Activated T-cell treated with anti-CD3 and anti-CD28 coated beads, Interleukin-2, amount 50 U/mL, for 4 hours (primary cell): ENCODE results near the gene DRG2. TPM values are rescaled to one million over a fixed set of nuclear protein-coding genes. Genes with fewer than 3 reads are reported as not detected.
A peak's percentile ranks its signal among the peaks of the same experiment; 100 is the strongest.

Experiments
- ATAC-seq, 2 donors: fragments of 200-7000 bp; cut with Tn5 transposase; one replicate each; pipeline ENCODE4 v1.10.0; 2021
- DNase-seq: peaks from one replicate; pipeline ENCODE4 v3.0.0-alpha.2; 2020
- H3K27me3 Mint-ChIP-seq: one replicate; pipeline ENCODE4 v1.8.0; 2021; ENCODE audit warnings: low read depth, mixed read lengths
- H3K36me3 Mint-ChIP-seq: one replicate; pipeline ENCODE4 v1.8.0; 2022; ENCODE audit warnings: mixed read lengths; ENCODE audit not compliant: insufficient read depth
- H3K4me1 Mint-ChIP-seq: one replicate; pipeline ENCODE4 v1.8.0; 2021; ENCODE audit warnings: low read depth, mixed read lengths
- H3K4me3 Mint-ChIP-seq: one replicate; pipeline ENCODE4 v1.8.0; 2021; ENCODE audit warnings: mild to moderate bottlenecking, moderate library complexity, mixed read lengths
- H3K9me3 Mint-ChIP-seq: one replicate; pipeline ENCODE4 v1.8.0; 2021; ENCODE audit warnings: mixed read lengths
- total RNA-seq, 3 donors: library from RNA; stranded (reverse); gene quantifications; one replicate each; pipeline ENCODE4 v1.2.1, GENCODE V29; 2021

The DRG2 gene, protein sequence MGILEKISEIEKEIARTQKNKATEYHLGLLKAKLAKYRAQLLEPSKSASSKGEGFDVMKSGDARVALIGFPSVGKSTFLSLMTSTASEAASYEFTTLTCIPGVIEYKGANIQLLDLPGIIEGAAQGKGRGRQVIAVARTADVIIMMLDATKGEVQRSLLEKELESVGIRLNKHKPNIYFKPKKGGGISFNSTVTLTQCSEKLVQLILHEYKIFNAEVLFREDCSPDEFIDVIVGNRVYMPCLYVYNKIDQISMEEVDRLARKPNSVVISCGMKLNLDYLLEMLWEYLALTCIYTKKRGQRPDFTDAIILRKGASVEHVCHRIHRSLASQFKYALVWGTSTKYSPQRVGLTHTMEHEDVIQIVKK
- total RNA-seq = 10 to 100 TPM; 68.5 to 72.0 (median 70.6) TPM

DNA sequence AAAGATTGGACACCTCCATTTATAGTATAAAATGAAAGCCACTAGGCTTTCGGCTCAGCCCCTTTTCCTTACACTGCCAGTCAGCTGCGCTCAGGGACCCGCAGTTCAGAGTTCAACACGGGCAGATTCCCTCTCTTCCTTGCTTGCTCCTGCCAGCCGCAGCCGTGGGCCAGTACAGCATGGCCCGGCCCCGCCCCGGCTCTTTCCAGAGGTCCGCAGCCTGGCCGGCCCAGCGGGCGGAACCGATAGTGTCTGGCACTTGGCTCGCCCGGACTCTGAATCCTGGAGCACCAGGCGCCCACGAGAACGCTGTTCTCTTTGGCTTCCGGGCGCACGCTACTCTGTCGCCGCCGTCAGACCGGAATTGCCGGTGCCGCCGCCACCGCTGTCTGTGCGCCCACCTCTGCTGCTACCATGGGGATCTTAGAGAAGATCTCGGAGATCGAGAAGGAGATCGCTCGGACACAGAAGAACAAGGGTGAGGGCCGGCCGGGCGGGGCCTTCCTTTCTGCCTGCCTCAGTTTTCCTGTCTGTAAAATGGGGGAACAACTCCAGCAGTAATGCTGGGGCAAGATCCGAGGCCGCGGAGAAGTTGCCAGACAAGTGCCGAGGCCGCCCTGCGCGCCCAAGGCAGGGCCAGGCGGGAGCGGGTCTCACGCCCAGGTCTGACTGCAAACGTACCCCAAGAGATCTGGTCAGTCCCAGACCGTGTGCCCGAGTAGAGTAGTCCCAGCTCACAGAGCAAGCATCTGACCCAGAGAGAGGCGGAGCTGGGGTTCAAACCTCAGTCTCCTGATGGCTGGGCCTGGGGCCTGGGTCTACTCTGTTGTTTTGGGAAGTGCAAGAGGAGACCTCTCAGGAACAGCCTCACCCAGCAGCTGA is at the start of gene DRG2:
Gene DRG2, plus strand, starts transcription at position 339 of the 882 bp plus-strand sequence. Its CDS starts 76 bp downstream, at position 415.
- peaks cover 26% of the 10 kb centered on the region for H3K4me1 Mint-ChIP-seq
- peaks cover 13% of the 10 kb centered on the region for H3K36me3 Mint-ChIP-seq
- H3K4me3 Mint-ChIP-seq = peak within 1 kb of the TSS; percentile 99
- no peaks in the 10 kb centered on the region for H3K9me3 Mint-ChIP-seq
- peak; percentile 96 for ATAC-seq
- H3K27me3 Mint-ChIP-seq = no peaks in the 10 kb centered on the region
- peak; percentile 86 for DNase-seq

DNA sequence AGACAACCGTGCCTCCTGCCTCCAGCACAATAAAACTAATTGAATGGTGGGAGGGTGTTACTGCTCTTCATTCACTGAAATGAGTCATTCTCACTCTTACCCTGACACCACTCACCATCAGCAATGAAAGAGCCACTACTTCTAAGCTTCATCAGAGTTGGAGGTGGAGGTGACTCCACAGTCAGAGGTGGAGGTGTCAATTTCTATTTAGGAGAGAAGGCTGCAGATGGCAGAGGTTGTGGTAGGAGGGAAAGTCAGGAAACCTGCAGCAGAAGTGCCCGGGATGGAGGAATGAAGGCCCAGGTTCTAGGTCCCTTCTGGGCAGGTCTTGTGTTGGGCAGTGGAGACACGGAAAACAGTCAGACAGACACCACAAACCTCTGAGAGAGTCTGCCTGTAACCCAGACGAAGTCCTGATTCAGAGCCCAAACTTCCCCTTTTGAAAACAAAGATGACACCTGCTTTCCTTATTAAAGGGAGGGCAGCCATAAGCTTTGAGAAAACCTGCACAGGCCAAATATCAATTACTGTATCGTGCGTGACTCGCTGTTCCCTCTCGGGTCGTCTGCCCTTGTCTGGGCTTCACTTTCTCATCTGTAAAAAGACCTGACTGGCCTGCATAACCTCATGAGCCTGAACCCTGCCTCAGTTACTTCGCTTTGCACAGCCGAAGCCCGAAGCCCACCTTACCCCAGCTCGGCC is 49.4 kb upstream of the DRG2 start:
- H3K9me3 Mint-ChIP-seq = no peaks in the 10 kb centered on the region
- ATAC-seq = peak; percentile 52 to 54
- peak overlapping the region; percentile 91 for H3K4me3 Mint-ChIP-seq
- peaks cover 46% of the 10 kb centered on the region for H3K4me1 Mint-ChIP-seq
- DNase-seq = no peak
- H3K36me3 Mint-ChIP-seq = no peaks in the 10 kb centered on the region
- no peaks in the 10 kb centered on the region for H3K27me3 Mint-ChIP-seq

DNA sequence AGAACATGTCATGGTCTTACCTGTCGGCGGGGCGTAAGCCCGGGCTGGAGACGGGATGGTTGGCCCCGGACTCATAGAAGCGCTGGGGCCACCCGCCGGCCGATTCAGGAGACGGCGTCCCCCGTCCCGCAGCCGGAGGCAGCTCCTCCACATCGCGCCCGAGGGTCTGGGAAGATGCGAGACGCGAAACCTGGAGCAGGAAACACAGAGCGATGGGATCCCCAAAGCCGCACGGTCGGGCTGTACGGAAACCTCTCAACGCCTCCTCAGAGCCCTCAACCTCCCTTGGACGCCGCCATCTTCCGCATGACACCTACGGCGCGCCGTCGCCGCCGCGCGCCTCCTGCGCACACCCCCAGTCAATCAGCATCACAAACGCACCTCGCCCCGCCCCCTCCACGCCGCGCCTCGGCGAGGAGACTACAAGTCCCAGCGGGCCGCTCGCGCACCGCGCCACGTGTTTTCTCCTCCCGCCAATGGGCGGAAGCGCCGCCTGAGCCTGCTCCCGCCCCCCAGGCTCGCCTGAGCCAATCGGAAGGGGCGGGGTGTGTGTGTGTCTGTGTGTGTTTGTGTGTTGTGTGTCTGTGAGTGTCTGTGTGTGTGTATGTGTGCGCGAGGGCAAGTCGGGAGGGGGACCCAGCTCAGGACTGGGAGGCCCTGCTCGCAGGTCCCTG is 48.8 kb upstream of the DRG2 start, which contains the start of the genes ATPAF2 and GID4:
Gene ATPAF2, minus strand, starts transcription at position 308 of the 674 bp plus-strand sequence. Its CDS starts 155 bp downstream, at position 153.
Gene GID4, plus strand, starts transcription at position 548 of the 674 bp plus-strand sequence. Its CDS starts 57 bp downstream, at position 605.
- Mint-ChIP-seq H3K4me1 (peaks cover 43% of the 10 kb centered on the region), H3K9me3 (no peaks in the 10 kb centered on the region), H3K27me3 (no peaks in the 10 kb centered on the region), H3K36me3 (no peaks in the 10 kb centered on the region), H3K4me3 (peak within 1 kb of the TSS; percentile 92)
- DNase-seq = peak; percentile 99
- ATAC-seq = peak; percentile 88

DNA sequence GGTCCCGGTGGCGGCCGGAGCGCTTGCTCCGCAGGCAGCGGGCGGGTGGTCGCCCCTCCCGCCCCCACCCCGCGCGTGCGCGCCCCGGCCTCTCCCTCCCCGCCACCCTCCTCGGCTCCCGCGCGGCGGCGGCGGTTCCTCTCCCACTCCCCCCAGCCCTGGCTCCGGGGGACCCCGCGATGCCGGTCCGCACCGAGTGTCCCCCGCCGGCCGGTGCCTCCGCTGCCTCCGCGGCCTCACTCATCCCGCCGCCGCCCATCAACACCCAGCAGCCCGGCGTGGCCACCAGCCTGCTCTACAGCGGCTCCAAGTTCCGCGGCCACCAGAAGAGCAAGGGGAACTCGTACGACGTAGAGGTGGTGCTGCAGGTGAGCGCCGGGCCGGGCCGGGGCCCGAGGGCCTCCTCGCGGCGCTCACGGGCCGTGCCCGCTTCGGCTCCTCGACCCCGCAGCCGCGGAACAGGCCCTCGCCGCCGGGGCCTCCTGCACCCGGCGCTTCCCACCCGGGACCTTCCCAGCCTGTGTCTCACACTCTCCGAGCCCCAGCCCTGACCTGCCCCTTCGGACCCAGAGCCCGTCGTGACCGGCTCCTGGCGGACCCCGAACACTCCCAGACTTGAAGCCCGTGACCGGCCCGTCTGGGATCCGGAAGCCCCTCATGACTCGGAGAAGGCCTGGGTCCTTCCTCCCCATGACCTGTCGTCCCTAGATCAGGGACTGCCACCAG is 48.0 kb upstream of the DRG2 start:
- peak; percentile 35 to 39 for ATAC-seq
- Mint-ChIP-seq H3K27me3 (no peaks in the 10 kb centered on the region), H3K4me3 (peak overlapping the region; percentile 92), H3K4me1 (peaks cover 43% of the 10 kb centered on the region), H3K36me3 (no peaks in the 10 kb centered on the region), H3K9me3 (no peaks in the 10 kb centered on the region)
- DNase-seq = no peak

DNA sequence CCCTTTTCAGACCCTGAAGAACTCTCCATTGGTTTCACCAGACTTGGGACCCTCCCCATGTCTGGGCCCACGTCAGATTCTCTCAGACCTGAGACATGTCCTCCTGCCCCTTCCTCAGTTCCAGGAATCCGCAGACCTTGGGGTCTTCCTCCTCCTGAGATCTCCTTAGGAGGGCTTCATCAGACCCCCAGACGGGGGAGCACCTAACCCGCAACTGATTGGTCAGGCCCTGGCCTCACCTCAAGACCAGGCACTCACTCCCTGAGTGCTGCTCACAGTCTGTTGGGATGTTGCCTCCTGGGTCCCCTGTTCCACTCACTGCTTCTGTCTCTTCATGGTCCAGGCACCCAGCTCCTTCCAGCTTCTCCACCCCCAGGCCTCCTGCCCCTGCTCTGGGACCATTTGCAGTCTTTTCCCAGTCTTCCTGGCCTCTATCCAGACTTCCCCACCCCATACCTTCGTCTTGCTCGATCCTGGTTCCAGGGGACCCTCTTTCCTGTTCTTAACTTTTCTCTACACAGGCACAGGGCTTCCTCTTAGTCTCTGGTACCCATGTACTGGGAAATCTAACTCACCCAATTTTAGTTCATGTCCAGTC is 47.4 kb upstream of the DRG2 start:
- DNase-seq (no peak), ATAC-seq (no peak)
- Mint-ChIP-seq H3K36me3 (no peaks in the 10 kb centered on the region), H3K9me3 (no peaks in the 10 kb centered on the region), H3K27me3 (no peaks in the 10 kb centered on the region), H3K4me1 (peaks cover 43% of the 10 kb centered on the region), H3K4me3 (peak overlapping the region; percentile 92)

DNA sequence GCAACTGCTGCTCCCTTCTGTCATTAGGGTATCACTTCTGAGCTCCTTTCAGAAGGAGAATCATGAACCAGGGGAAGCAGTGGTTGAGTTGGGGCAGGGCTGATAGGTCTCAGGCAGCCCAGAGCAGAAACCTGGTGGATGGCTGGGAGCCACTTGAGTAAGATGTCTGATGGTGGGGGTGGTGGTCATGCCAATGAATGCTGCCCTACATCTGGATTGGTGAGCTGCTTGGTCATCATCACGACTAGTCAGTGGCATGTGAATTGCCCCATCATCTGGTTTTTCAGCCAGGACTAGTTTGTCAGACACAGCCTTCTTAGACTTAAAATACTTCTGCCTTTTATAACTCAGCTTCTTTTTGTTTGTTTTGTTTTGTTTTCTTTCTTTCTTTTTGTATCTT is 46.0 kb upstream of the DRG2 start:
- ATAC-seq = no peak
- Mint-ChIP-seq H3K27me3 (no peaks in the 10 kb centered on the region), H3K36me3 (no peaks in the 10 kb centered on the region), H3K4me1 (peaks cover 40% of the 10 kb centered on the region), H3K9me3 (no peaks in the 10 kb centered on the region), H3K4me3 (peak overlapping the region; percentile 92)
- no peak for DNase-seq

DNA sequence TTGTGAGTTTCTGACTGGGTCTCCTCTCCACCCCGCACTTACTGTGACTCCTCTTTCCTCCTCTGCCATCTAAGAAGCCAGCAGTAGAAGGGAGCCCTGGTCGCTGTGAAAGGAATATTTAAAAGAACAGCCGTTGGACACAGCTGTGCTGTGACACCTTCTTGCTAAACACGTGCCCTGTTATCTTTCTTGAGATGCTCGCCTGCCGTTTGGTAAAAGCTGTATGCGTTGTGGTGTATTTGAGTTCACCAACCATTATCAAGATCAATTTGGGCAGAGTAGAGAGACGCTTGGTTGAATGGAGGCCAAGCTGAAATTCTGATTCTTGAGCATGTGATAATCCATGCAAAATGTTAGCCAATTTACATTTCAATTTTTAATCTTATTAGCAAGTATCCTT is 44.8 kb upstream of the DRG2 start:
- Mint-ChIP-seq H3K4me3 (no peak overlapping the region), H3K36me3 (peaks cover 4% of the 10 kb centered on the region), H3K4me1 (peaks cover 30% of the 10 kb centered on the region), H3K27me3 (no peaks in the 10 kb centered on the region), H3K9me3 (no peaks in the 10 kb centered on the region)
- ATAC-seq (no peak), DNase-seq (no peak)

DNA sequence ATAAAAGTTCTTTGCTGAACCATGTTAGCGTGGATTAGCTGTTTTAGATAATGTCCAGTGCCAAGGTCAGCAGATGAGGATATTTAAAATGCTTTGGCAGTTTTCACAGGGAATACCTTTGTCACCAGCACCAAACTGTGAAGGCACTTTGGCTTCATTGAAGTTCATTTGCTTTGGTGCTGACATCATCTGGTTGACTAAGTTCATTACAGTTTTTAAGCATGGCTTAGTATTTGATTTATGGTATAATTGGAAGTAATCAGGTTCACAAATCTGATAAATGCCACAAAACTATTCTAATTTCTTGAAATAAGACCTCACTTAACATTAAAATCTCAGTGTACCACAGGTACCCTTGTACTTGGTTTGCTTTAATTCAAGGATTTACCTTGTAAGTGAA is 44.3 kb upstream of the DRG2 start:
- Mint-ChIP-seq H3K4me1 (peaks cover 26% of the 10 kb centered on the region), H3K4me3 (no peak overlapping the region), H3K27me3 (no peaks in the 10 kb centered on the region), H3K9me3 (no peaks in the 10 kb centered on the region), H3K36me3 (peaks cover 4% of the 10 kb centered on the region)
- no peak for DNase-seq
- no peak for ATAC-seq

DNA sequence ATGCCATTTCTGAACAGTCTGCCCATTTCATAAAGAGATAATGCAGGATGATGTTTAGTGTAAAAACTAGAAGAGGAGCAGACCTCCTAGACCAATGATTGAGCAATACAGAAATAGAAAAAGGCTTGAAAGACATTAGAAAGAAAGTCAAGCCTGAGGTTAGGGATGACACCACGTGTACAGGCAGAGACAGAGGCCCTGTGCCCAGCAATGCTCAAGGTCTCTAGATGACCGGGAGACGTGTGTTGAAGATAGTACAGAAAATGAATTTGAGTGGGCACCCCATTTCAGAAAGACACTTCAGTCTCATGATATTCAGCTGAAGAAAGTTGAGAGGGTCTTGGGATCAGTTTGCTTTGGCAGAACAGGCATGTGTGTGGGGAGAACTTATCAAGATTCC is 43.1 kb upstream of the DRG2 start:
- peaks cover 23% of the 10 kb centered on the region for H3K4me1 Mint-ChIP-seq
- H3K9me3 Mint-ChIP-seq = no peaks in the 10 kb centered on the region
- H3K4me3 Mint-ChIP-seq = no peak overlapping the region
- DNase-seq (no peak), ATAC-seq (no peak)
- H3K27me3 Mint-ChIP-seq = no peaks in the 10 kb centered on the region
- peaks cover 6% of the 10 kb centered on the region for H3K36me3 Mint-ChIP-seq

DNA sequence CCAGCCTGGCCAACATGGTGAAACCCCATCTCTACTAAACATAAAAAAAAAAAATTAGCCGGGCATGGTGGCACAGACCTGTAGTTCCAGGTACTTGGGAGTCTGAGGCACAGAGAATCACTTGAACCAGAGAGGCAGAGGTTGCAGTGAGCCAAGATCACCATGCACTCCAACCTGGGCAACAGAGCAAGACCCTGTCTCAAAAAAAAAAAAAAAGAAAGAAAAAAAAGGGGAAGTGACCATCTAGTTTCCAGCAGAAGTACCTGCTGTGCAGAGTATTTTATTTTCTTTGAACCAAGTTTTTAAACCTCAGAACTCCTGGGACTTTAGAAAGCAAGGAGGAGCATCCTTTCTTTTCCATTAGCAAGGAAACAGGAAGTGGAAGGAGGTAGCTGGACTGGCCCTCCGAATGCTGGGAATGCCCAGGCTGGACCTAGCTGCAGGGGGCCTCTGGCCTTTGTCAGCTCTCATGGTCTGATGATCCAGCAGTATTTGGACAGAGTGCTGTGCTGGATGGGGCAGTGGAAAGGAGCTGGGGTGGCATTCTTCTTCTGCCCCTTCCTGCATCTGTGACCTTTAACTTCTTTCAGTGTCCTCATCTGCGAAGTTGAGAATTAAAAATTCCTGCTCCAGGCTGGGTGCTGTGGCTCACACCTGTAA is 41.9 kb upstream of the DRG2 start:
- Mint-ChIP-seq H3K4me3 (no peak overlapping the region), H3K36me3 (peaks cover 6% of the 10 kb centered on the region), H3K27me3 (no peaks in the 10 kb centered on the region), H3K4me1 (peaks cover 15% of the 10 kb centered on the region), H3K9me3 (no peaks in the 10 kb centered on the region)
- ATAC-seq = no peak
- DNase-seq = no peak

DNA sequence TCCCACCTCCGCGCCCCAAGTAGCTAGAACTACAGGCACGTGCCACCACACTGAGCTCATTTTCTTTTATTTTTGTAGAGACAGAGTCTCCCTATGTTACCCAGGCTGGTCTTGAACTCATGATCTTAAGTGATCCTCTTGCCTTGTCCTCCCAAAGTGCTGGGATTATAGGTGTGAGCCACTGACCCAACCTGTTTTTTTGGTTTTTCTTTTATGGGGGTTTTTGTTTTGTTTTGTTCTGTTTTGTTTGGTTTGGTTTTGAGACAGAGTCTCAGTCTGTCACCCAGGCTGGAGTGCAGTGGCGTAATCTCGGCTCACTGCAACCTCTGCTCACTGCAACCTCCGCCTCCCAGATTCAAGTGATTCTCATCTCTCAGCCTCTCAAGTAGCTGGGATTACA is 32.2 kb upstream of the DRG2 start:
- DNase-seq = no peak
- Mint-ChIP-seq H3K4me1 (no peaks in the 10 kb centered on the region), H3K9me3 (no peaks in the 10 kb centered on the region), H3K4me3 (no peak overlapping the region), H3K27me3 (no peaks in the 10 kb centered on the region), H3K36me3 (peaks cover 29% of the 10 kb centered on the region)
- ATAC-seq = no peak

DNA sequence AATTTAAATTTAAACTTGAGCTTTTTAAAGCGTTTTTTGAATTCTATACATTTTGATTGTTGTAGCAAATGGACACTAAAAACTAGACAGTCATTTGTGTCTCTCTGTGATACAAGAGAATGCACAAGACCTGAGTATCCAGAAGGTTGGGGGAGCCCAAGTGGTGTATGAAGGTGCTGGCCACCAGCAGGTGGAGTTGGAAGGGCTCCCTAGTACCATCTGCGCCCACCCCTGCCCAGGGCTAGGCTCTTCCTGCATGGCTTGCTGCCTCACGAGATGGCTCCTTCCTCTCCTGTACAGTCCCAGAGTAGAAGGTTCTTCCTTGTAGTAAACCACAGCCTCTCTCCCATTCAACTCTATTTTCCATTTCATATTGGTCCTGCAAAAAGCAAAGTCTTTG is 31.5 kb upstream of the DRG2 start:
- no peaks in the 10 kb centered on the region for H3K9me3 Mint-ChIP-seq
- ATAC-seq (no peak), DNase-seq (no peak)
- no peaks in the 10 kb centered on the region for H3K4me1 Mint-ChIP-seq
- no peaks in the 10 kb centered on the region for H3K27me3 Mint-ChIP-seq
- H3K36me3 Mint-ChIP-seq = peaks cover 29% of the 10 kb centered on the region
- no peak overlapping the region for H3K4me3 Mint-ChIP-seq
